ENCODE measurements around the gene MAGI1. TPM values are rescaled to one million over a fixed set of nuclear protein-coding genes. Genes with fewer than 3 reads are reported as not detected.

MAGI1 gene
- 6.9 TPM for polyA plus RNA-seq (2012; ENCODE audit: insufficient read depth, insufficient read length)

- DNase-seq (ENCODE audit: low read depth, low spot score), result peak; percentile 82
- peak within 1 kb of the TSS; percentile 84 for H3K4me3 ChIP-seq (ENCODE audit: low read length)
Observed at GRCh38 chr3:66038726-66039589, at the start of gene MAGI1. MAGI1 (minus strand) TSS chr3:66038918; CDS start chr3:66038308, 610 bp downstream.

- DNase-seq (ENCODE audit: low read depth, low spot score), result no peak
- no peak overlapping the region for H3K4me3 ChIP-seq (ENCODE audit: low read length)
Observed at GRCh38 chr3:66083784-66084213, 45.1 kb upstream of the MAGI1 start.

GRCh38 chr3:66083096-66083678 lies 44.5 kb upstream of the MAGI1 start:
- DNase-seq (ENCODE audit: low read depth, low spot score), result no peak
- no peak overlapping the region for H3K4me3 ChIP-seq (ENCODE audit: low read length)

- H3K4me3 ChIP-seq (ENCODE audit: low read length), result no peak overlapping the region
- DNase-seq (ENCODE audit: low read depth, low spot score), result no peak
Observed at GRCh38 chr3:66082679-66083078, 44.0 kb upstream of the MAGI1 start.

- no peak for DNase-seq (ENCODE audit: low read depth, low spot score)
- H3K4me3 ChIP-seq (ENCODE audit: low read length), result no peak overlapping the region
Observed at GRCh38 chr3:66080167-66080566, 41.4 kb upstream of the MAGI1 start.

GRCh38 chr3:66077973-66078372 lies 39.3 kb upstream of the MAGI1 start:
- no peak overlapping the region for H3K4me3 ChIP-seq (ENCODE audit: low read length)

GRCh38 chr3:66076861-66077470 lies 38.2 kb upstream of the MAGI1 start:
- DNase-seq (ENCODE audit: low read depth, low spot score), result no peak
- H3K4me3 ChIP-seq (ENCODE audit: low read length), result no peak overlapping the region

More at GRCh38 chr3:66077973-66078372, 39.3 kb upstream of the MAGI1 start:
- no peak for DNase-seq (ENCODE audit: low read depth, low spot score)

- no peak overlapping the region for H3K4me3 ChIP-seq (ENCODE audit: low read length)
- DNase-seq (ENCODE audit: low read depth, low spot score), result no peak
Observed at GRCh38 chr3:66075281-66075680, 36.6 kb upstream of the MAGI1 start.

- DNase-seq (ENCODE audit: low read depth, low spot score), result no peak
- no peak overlapping the region for H3K4me3 ChIP-seq (ENCODE audit: low read length)
Observed at GRCh38 chr3:66073464-66074141, 34.9 kb upstream of the MAGI1 start.

GRCh38 chr3:66068255-66068654 lies 29.5 kb upstream of the MAGI1 start:
- DNase-seq (ENCODE audit: low read depth, low spot score), result no peak
- no peak overlapping the region for H3K4me3 ChIP-seq (ENCODE audit: low read length)

GRCh38 chr3:66066963-66067617 lies 28.4 kb upstream of the MAGI1 start:
- DNase-seq (ENCODE audit: low read depth, low spot score), result no peak
- H3K4me3 ChIP-seq (ENCODE audit: low read length), result no peak overlapping the region

- DNase-seq (ENCODE audit: low read depth, low spot score), result no peak
- no peak overlapping the region for H3K4me3 ChIP-seq (ENCODE audit: low read length)
Observed at GRCh38 chr3:66055289-66055688, 16.6 kb upstream of the MAGI1 start.

- no peak for DNase-seq (ENCODE audit: low read depth, low spot score)
- H3K4me3 ChIP-seq (ENCODE audit: low read length), result no peak overlapping the region
Observed at GRCh38 chr3:66053550-66054094, 14.9 kb upstream of the MAGI1 start.

GRCh38 chr3:66052721-66053549 lies 14.2 kb upstream of the MAGI1 start:
- no peak overlapping the region for H3K4me3 ChIP-seq (ENCODE audit: low read length)
- DNase-seq (ENCODE audit: low read depth, low spot score), result no peak

GRCh38 chr3:66050821-66051220 lies 12.1 kb upstream of the MAGI1 start:
- H3K4me3 ChIP-seq (ENCODE audit: low read length), result no peak overlapping the region
- no peak for DNase-seq (ENCODE audit: low read depth, low spot score)

GRCh38 chr3:66048051-66048395 lies 9.3 kb upstream of the MAGI1 start:
- H3K4me3 ChIP-seq (ENCODE audit: low read length), result no peak overlapping the region
- no peak for DNase-seq (ENCODE audit: low read depth, low spot score)

GRCh38 chr3:66047311-66048050 lies 8.8 kb upstream of the MAGI1 start:
- DNase-seq (ENCODE audit: low read depth, low spot score), result no peak
- H3K4me3 ChIP-seq (ENCODE audit: low read length), result no peak overlapping the region

Measured in Jurkat, Clone E6-1 (cell line).